ENCODE measurements around the gene CBFA2T3.
"Not testable (repeated sequence)": the region's sequence is repeated elsewhere in the genome, so short reads cannot be mapped to it uniquely, and the experiment has no call there.

Gene CBFA2T3

GRCh38 chr16:88922114-88922825 lies 54.7 kb downstream of the CBFA2T3 start:
- no peak for DNase-seq (ENCODE audit: low read depth)

GRCh38 chr16:88921591-88921990 lies 55.4 kb downstream of the CBFA2T3 start:
- DNase-seq (ENCODE audit: low read depth), result no peak

GRCh38 chr16:88920618-88921590 lies 56.1 kb downstream of the CBFA2T3 start:
- no peak for DNase-seq (ENCODE audit: low read depth)

- no peak for DNase-seq (ENCODE audit: low read depth)
Observed at GRCh38 chr16:88919936-88920335, 57.1 kb downstream of the CBFA2T3 start.

- DNase-seq (ENCODE audit: low read depth), result not testable (repeated sequence)
Observed at GRCh38 chr16:88918896-88919295, 58.1 kb downstream of the CBFA2T3 start.

- DNase-seq (ENCODE audit: low read depth), result no peak
Observed at GRCh38 chr16:88917915-88918627, 58.9 kb downstream of the CBFA2T3 start.

- no peak for DNase-seq (ENCODE audit: low read depth)
Observed at GRCh38 chr16:88917146-88917914, 59.7 kb downstream of the CBFA2T3 start.

GRCh38 chr16:88915639-88916327 lies 61.2 kb downstream of the CBFA2T3 start:
- DNase-seq (ENCODE audit: low read depth), result no peak

GRCh38 chr16:88914750-88915368 lies 62.1 kb downstream of the CBFA2T3 start:
- DNase-seq (ENCODE audit: low read depth), result no peak

GRCh38 chr16:88913870-88914269 lies 63.1 kb downstream of the CBFA2T3 start:
- no peak for DNase-seq (ENCODE audit: low read depth)

- DNase-seq (ENCODE audit: low read depth), result no peak
Observed at GRCh38 chr16:88913001-88913612, 63.9 kb downstream of the CBFA2T3 start.

GRCh38 chr16:88912556-88912955 lies 64.5 kb downstream of the CBFA2T3 start:
- no peak for DNase-seq (ENCODE audit: low read depth)

GRCh38 chr16:88911946-88912310 lies 65.1 kb downstream of the CBFA2T3 start:
- no peak for DNase-seq (ENCODE audit: low read depth)

- no peak for DNase-seq (ENCODE audit: low read depth)
Observed at GRCh38 chr16:88911136-88911945, 65.7 kb downstream of the CBFA2T3 start.

- DNase-seq (ENCODE audit: low read depth), result no peak
Observed at GRCh38 chr16:88910284-88911135, 66.5 kb downstream of the CBFA2T3 start.

GRCh38 chr16:88909431-88910210 lies 67.4 kb downstream of the CBFA2T3 start:
- DNase-seq (ENCODE audit: low read depth), result no peak

- DNase-seq (ENCODE audit: low read depth), result no peak
Observed at GRCh38 chr16:88908307-88908706, 68.7 kb downstream of the CBFA2T3 start.

GRCh38 chr16:88907768-88908167 lies 69.2 kb downstream of the CBFA2T3 start:
- DNase-seq (ENCODE audit: low read depth), result no peak
